Smooth muscle cell of the umbilical artery (primary cell): ENCODE data around the gene TTPAL. TPM values are rescaled to one million over a fixed set of nuclear protein-coding genes. Genes with fewer than 3 reads are reported as not detected.

Source experiments
- total RNA-seq: library from RNA; depleted of rRNA; stranded (reverse); fragments of >200 nt; gene quantifications from 2 replicates; pipeline ENCODE4 v1.2.3, GENCODE V29; 2014

TTPAL gene
- 10.1 and 18.0 TPM in 2 replicates for total RNA-seq

GRCh38 chr20:44475694-44476560 lies at the start of gene TTPAL:
Gene TTPAL, plus strand, starts transcription at chr20:44475874. Its CDS starts 4,126 bp downstream, at chr20:44480000.

GRCh38 chr20:44521484-44522481 lies 46.1 kb downstream of the TTPAL start, which contains the start of gene SERINC3:
Gene SERINC3, minus strand, starts transcription at chr20:44522070. Its CDS starts 119 bp downstream, at chr20:44521951.

Other genes with a start within 250 kb of the TTPAL start
- gene GDAP1L1, start 228.6 kb upstream of the TTPAL start, total RNA-seq = not detected in 2 replicates
- 6.5 and 9.6 TPM in 2 replicates for gene FITM2, start 164.7 kb upstream of the TTPAL start, total RNA-seq
- not detected in 2 replicates for gene R3HDML, start 138.8 kb upstream of the TTPAL start, total RNA-seq
- gene HNF4A, start 120.2 kb upstream of the TTPAL start, total RNA-seq = not detected in 2 replicates
- 74.9 and 90.9 TPM in 2 replicates for gene SERINC3, start 46.2 kb downstream of the TTPAL start, total RNA-seq
- gene PKIG, start 106.7 kb downstream of the TTPAL start, total RNA-seq = 19.1 and 24.6 TPM in 2 replicates
- 6.0 and 9.2 TPM in 2 replicates for gene ADA, start 175.8 kb downstream of the TTPAL start, total RNA-seq
- 0.05 and 0.30 TPM in 2 replicates for gene CCN5, start 239.5 kb downstream of the TTPAL start, total RNA-seq